ENCODE measurements around the gene ZFAND3. TPM values are rescaled to one million over a fixed set of nuclear protein-coding genes. Genes with fewer than 3 reads are reported as not detected.
"Not testable (repeated sequence)": the region's sequence is repeated elsewhere in the genome, so short reads cannot be mapped to it uniquely, and the experiment has no call there.

The ZFAND3 gene
- total and polyA plus RNA-seq, 2 donors (not counting 1 experiment from before 2014, with no cell fraction given): 21.5 to 40.8 TPM

GRCh38 chr6:37946057-37946456 is 126.5 kb downstream of the ZFAND3 start:
- H3K27ac ChIP-seq (ENCODE audit: insufficient read depth, low read length): no peak overlapping the region
- H3K36me3 ChIP-seq (ENCODE audit: control insufficient read depth, insufficient read depth, low read length): no peaks in the 10 kb centered on the region
- H3K4me3 ChIP-seq (replicated peaks in 1 of 4; ENCODE audit: control extremely low read depth in 1 of 4, insufficient read depth in 1 of 4, low read depth in 3 of 4, low read length in 4 of 4): no peak overlapping the region
- no peak overlapping the region for H2AFZ ChIP-seq (ENCODE audit: low read length)
- peaks cover 47% of the 10 kb centered on the region for H3K79me2 ChIP-seq (ENCODE audit: control insufficient read depth, insufficient read depth, low read length)
- no peak for TF ChIP-seq EZH2 (IDR thresholded peaks at IDR 0.05; ENCODE audit: low read length, missing control alignments)
- TF ChIP-seq, protein P1, sequence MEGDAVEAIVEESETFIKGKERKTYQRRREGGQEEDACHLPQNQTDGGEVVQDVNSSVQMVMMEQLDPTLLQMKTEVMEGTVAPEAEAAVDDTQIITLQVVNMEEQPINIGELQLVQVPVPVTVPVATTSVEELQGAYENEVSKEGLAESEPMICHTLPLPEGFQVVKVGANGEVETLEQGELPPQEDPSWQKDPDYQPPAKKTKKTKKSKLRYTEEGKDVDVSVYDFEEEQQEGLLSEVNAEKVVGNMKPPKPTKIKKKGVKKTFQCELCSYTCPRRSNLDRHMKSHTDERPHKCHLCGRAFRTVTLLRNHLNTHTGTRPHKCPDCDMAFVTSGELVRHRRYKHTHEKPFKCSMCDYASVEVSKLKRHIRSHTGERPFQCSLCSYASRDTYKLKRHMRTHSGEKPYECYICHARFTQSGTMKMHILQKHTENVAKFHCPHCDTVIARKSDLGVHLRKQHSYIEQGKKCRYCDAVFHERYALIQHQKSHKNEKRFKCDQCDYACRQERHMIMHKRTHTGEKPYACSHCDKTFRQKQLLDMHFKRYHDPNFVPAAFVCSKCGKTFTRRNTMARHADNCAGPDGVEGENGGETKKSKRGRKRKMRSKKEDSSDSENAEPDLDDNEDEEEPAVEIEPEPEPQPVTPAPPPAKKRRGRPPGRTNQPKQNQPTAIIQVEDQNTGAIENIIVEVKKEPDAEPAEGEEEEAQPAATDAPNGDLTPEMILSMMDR (conservative IDR thresholded peaks at IDR 0.05 in 1 of 2, IDR thresholded peaks at IDR 0.05 in 1 of 2; ENCODE audit: low read depth in 1 of 2, low read length in 2 of 2): no peak
- no peaks in the 10 kb centered on the region for H3K9me3 ChIP-seq (ENCODE audit: control insufficient read depth, insufficient read depth, low read depth, low read length)
- DNase-seq (ENCODE audit: low read depth in 2 of 2): no peak
- no peak overlapping the region for H3K9ac ChIP-seq (ENCODE audit: insufficient read depth, low read length)
- H3K27me3 ChIP-seq (ENCODE audit: control insufficient read depth, insufficient read depth, low read length): no peaks in the 10 kb centered on the region
- H3K4me1 ChIP-seq (ENCODE audit: control insufficient read depth, extremely low read depth, insufficient read depth, low read length): no peaks in the 10 kb centered on the region
- H3K4me2 ChIP-seq (ENCODE audit: extremely low read depth, insufficient read depth, low read length): no peak overlapping the region
- peaks cover 3% of the 10 kb centered on the region for H4K20me1 ChIP-seq (ENCODE audit: control insufficient read depth, extremely low read depth, insufficient read depth, low read length)

- no peak overlapping the region for H3K9ac ChIP-seq (ENCODE audit: insufficient read depth, low read length)
- TF ChIP-seq, protein P1 (conservative IDR thresholded peaks at IDR 0.05 in 1 of 2, IDR thresholded peaks at IDR 0.05 in 1 of 2; ENCODE audit: low read depth in 1 of 2, low read length in 2 of 2): no peak
- no peak for TF ChIP-seq EZH2 (IDR thresholded peaks at IDR 0.05; ENCODE audit: low read length, missing control alignments)
- peaks cover 57% of the 10 kb centered on the region for H3K79me2 ChIP-seq (ENCODE audit: control insufficient read depth, insufficient read depth, low read length)
- H4K20me1 ChIP-seq (ENCODE audit: control insufficient read depth, extremely low read depth, insufficient read depth, low read length): no peaks in the 10 kb centered on the region
- H3K9me3 ChIP-seq (ENCODE audit: control insufficient read depth, insufficient read depth, low read depth, low read length): no peaks in the 10 kb centered on the region
- no peak for DNase-seq (ENCODE audit: low read depth in 2 of 2)
- H3K4me3 ChIP-seq (replicated peaks in 1 of 4; ENCODE audit: control extremely low read depth in 1 of 4, insufficient read depth in 1 of 4, low read depth in 3 of 4, low read length in 4 of 4): no peak overlapping the region
- no peak overlapping the region for H3K4me2 ChIP-seq (ENCODE audit: extremely low read depth, insufficient read depth, low read length)
- H2AFZ ChIP-seq (ENCODE audit: low read length): no peak overlapping the region
- H3K27me3 ChIP-seq (ENCODE audit: control insufficient read depth, insufficient read depth, low read length): no peaks in the 10 kb centered on the region
- H3K27ac ChIP-seq (ENCODE audit: insufficient read depth, low read length): no peak overlapping the region
- no peaks in the 10 kb centered on the region for H3K36me3 ChIP-seq (ENCODE audit: control insufficient read depth, insufficient read depth, low read length)
- no peaks in the 10 kb centered on the region for H3K4me1 ChIP-seq (ENCODE audit: control insufficient read depth, extremely low read depth, insufficient read depth, low read length)
Measured at GRCh38 chr6:37947468-37947867, 127.9 kb downstream of the ZFAND3 start.

DNA sequence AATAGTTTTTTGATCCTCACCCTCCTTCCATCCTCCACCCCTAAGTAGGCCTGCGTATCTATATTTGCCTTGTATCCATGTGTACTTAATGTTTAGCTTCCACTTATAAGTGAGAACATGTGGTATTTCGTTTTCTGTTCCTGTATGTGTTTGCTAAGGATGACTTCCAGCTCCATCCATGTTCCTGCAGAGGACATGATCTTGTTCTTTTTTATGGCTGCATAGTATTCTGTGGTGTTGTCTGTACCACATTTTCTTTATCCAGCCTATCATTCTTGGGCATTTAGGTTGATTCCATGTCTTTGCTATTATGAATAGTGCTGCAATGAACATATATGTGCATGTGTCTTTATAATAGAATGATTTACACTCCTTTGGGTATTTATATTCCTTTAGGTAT is 129.1 kb downstream of the ZFAND3 start:
- H3K4me2 ChIP-seq (ENCODE audit: extremely low read depth, insufficient read depth, low read length); DNase-seq (ENCODE audit: low read depth in 2 of 2); H2AFZ ChIP-seq (ENCODE audit: low read length); H3K27ac ChIP-seq (ENCODE audit: insufficient read depth, low read length); H3K4me3 ChIP-seq (replicated peaks in 1 of 4; ENCODE audit: control extremely low read depth in 1 of 4, insufficient read depth in 1 of 4, low read depth in 3 of 4, low read length in 4 of 4); H3K36me3 ChIP-seq (ENCODE audit: control insufficient read depth, insufficient read depth, low read length); H3K4me1 ChIP-seq (ENCODE audit: control insufficient read depth, extremely low read depth, insufficient read depth, low read length); H3K9me3 ChIP-seq (ENCODE audit: control insufficient read depth, insufficient read depth, low read depth, low read length); H3K27me3 ChIP-seq (ENCODE audit: control insufficient read depth, insufficient read depth, low read length); H3K9ac ChIP-seq (ENCODE audit: insufficient read depth, low read length); H4K20me1 ChIP-seq (ENCODE audit: control insufficient read depth, extremely low read depth, insufficient read depth, low read length): not testable (repeated sequence)
- H3K79me2 ChIP-seq (ENCODE audit: control insufficient read depth, insufficient read depth, low read length): peaks cover 67% of the 10 kb centered on the region

All from fibroblast of lung (primary cell).